ENCODE data around the gene TADA3.

TADA3 gene

GRCh38 chr3:9825451-9826040, 33.3 kb upstream of the TADA3 start:
- no peaks in the 10 kb centered on the region for H3F3A ChIP-seq (ENCODE audit: control insufficient read depth, insufficient read depth)
- TF ChIP-seq EZH2phosphoT487 (IDR thresholded peaks at IDR 0.05; ENCODE audit: borderline replicate concordance, low read length) (no peak), CTCF (IDR thresholded peaks at IDR 0.05; ENCODE audit: low read depth, low read length, poor library complexity, severe bottlenecking) (no peak)
- no peak overlapping the region for H3K4me2 ChIP-seq (ENCODE audit: low read length)
- H3K27ac ChIP-seq (ENCODE audit: low read depth, low read length): no peak overlapping the region
- H3K4me3 ChIP-seq (ENCODE audit: low read length): no peak overlapping the region
- H3K36me3 ChIP-seq (ENCODE audit: control insufficient read depth, low read length): peaks cover 10% of the 10 kb centered on the region; the same call in 1 of the 2 replicates
- H3K4me1 ChIP-seq (ENCODE audit: control insufficient read depth, low read length): peaks cover 7% of the 10 kb centered on the region
- no peaks in the 10 kb centered on the region for H3K79me2 ChIP-seq (ENCODE audit: control insufficient read depth, low read length)
- no peaks in the 10 kb centered on the region for H3K9me2 ChIP-seq (replicated peaks; ENCODE audit: control insufficient read depth, low read length)
- no peaks in the 10 kb centered on the region for H3K9me3 ChIP-seq (ENCODE audit: control insufficient read depth, insufficient read depth, low read length)
- no peaks in the 10 kb centered on the region for H4K20me1 ChIP-seq (ENCODE audit: control insufficient read depth, insufficient read depth, low read depth, low read length)
- H3K27me3 ChIP-seq (ENCODE audit: control insufficient read depth, low read length): no peaks in the 10 kb centered on the region

- TF ChIP-seq CTCF (IDR thresholded peaks at IDR 0.05; ENCODE audit: low read depth, low read length, poor library complexity, severe bottlenecking) (no peak), EZH2phosphoT487 (IDR thresholded peaks at IDR 0.05; ENCODE audit: borderline replicate concordance, low read length) (no peak)
- no peaks in the 10 kb centered on the region; the same call in 1 of the 2 replicates for H3K36me3 ChIP-seq (ENCODE audit: control insufficient read depth, low read length)
- H3K4me1 ChIP-seq (ENCODE audit: control insufficient read depth, low read length): no peaks in the 10 kb centered on the region
Measured at GRCh38 chr3:9820946-9821345, 28.7 kb upstream of the TADA3 start.

GRCh38 chr3:9820543-9820942, 28.3 kb upstream of the TADA3 start:
- H3K4me3 ChIP-seq (ENCODE audit: low read length): no peak overlapping the region
- H3K9me2 ChIP-seq (replicated peaks; ENCODE audit: control insufficient read depth, low read length): no peaks in the 10 kb centered on the region
- H3K4me2 ChIP-seq (ENCODE audit: low read length): no peak overlapping the region
- H3K4me1 ChIP-seq (ENCODE audit: control insufficient read depth, low read length): no peaks in the 10 kb centered on the region
- no peaks in the 10 kb centered on the region for H4K20me1 ChIP-seq (ENCODE audit: control insufficient read depth, insufficient read depth, low read depth, low read length)
- no peak for TF ChIP-seq CTCF (IDR thresholded peaks at IDR 0.05; ENCODE audit: low read depth, low read length, poor library complexity, severe bottlenecking)
- no peak overlapping the region for H3K27ac ChIP-seq (ENCODE audit: low read depth, low read length)
- H3F3A ChIP-seq (ENCODE audit: control insufficient read depth, insufficient read depth): no peaks in the 10 kb centered on the region
- H3K36me3 ChIP-seq (ENCODE audit: control insufficient read depth, low read length): no peaks in the 10 kb centered on the region; the same call in 1 of the 2 replicates
- H3K9me3 ChIP-seq (ENCODE audit: control insufficient read depth, insufficient read depth, low read length): no peaks in the 10 kb centered on the region
- H3K79me2 ChIP-seq (ENCODE audit: control insufficient read depth, low read length): no peaks in the 10 kb centered on the region
- no peaks in the 10 kb centered on the region for H3K27me3 ChIP-seq (ENCODE audit: control insufficient read depth, low read length)

More at GRCh38 chr3:9820946-9821345, 28.7 kb upstream of the TADA3 start:
- Histone ChIP-seq H3K27me3 (ENCODE audit: control insufficient read depth, low read length) (no peaks in the 10 kb centered on the region), H3K4me2 (ENCODE audit: low read length) (no peak overlapping the region), H3K79me2 (ENCODE audit: control insufficient read depth, low read length) (no peaks in the 10 kb centered on the region), H3K27ac (ENCODE audit: low read depth, low read length) (no peak overlapping the region), H3K4me3 (ENCODE audit: low read length) (no peak overlapping the region), H3F3A (ENCODE audit: control insufficient read depth, insufficient read depth) (no peaks in the 10 kb centered on the region), H3K9me2 (replicated peaks; ENCODE audit: control insufficient read depth, low read length) (no peaks in the 10 kb centered on the region), H4K20me1 (ENCODE audit: control insufficient read depth, insufficient read depth, low read depth, low read length) (no peaks in the 10 kb centered on the region), H3K9me3 (ENCODE audit: control insufficient read depth, insufficient read depth, low read length) (no peaks in the 10 kb centered on the region)

Data from DOHH2 (cell line).